Stimulated activated naive CD4-positive, alpha-beta T cell treated with Interleukin-2 at 50 U/mL for 16 hours (primary cell): ENCODE measurements around the gene AFF2.

Experiments
- DNase-seq: peaks from one replicate; lab custom pipeline; 2025; lab: John Stamatoyannopoulos, UW

The AFF2 gene

DNA sequence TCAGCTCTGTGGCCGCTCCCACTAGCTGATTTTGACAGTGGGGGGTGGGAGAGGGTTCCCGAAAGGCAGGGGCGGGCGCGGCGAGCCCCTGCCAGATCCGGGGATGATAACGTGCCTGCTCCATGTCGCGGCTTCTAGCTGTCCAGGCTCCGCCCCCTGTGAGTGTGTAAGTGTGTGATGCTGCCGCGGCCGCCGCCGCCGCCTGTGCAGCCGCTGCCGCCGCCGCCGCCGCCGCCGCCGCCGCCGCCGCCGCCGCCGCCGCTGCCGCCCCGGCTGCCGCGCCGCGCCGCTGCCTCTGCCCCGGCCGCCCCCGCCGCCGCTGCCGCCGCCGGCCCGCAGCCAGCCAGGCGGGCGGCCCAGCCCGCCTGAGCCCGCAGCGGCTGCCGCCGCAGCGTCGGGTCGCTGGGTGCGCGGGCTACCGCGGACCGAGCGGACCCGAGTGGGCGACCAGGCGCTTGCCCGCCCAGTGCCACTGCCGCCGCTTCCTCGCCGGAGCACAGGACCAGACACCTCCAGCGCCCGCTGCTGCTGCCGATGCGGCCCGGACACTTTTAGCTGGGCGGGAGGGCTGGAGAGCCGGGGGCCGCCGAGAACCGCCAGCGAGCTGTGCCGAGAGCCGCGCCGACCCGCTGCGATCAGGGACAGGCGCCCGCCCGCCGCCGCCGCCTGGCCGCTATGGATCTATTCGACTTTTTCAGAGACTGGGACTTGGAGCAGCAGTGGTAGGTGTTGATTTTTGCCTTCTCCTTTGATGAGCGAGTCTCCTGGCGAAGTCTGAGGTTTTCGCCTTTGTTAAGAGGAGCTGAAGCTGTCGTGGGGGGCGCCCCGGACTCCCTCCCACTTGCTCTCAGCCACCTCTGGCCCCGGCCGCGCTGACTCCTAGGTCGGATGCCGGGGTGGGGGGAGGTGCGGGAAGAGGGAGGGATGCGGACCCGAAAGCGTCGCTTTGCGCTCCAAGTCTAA lies at the start of gene AFF2:
Gene AFF2 (plus strand): TSS at position 195 of the 963 bp plus-strand sequence. CDS start 481 bp downstream, at position 676.
- peak; percentile 24 for DNase-seq

DNA sequence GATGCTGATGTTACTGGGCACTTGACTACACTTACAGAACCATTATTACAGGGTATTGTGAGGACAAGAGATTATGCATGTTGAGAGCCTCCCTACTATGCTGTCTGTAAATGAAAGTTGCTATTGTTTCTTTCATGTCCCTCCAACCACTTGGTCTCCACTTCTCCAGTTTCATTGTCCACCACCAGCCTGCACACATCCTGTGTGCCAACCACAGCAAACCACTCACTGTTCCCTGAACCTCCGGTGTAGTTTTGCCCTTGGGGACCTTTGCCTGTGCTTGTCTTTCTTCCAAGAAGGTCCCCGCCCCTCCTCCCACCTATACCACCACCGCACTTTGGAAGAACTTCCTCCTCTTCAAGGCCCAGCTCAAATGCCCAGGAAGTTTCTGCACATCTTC lies 43.1 kb upstream of the AFF2 start:
- no peak for DNase-seq

DNA sequence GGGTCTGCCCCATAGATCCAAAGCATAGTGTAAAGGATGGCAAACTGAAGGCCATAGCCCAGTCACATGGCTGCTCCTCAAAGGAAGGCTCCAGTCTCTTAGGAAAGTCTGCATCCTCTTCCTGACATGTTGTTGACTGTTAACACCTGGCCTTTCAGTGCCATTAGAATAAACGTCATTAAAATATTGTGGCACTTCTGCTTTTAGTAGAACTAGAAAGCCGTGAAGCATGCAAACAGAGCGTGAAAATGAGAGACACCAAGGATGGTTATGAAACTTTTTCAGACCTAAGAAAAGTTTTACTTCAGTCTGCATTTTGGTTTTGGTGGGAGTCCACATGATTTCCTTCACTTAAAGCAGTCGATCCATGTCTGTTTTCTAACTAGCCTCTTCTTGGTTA lies 41.1 kb upstream of the AFF2 start:
- DNase-seq: no peak

DNA sequence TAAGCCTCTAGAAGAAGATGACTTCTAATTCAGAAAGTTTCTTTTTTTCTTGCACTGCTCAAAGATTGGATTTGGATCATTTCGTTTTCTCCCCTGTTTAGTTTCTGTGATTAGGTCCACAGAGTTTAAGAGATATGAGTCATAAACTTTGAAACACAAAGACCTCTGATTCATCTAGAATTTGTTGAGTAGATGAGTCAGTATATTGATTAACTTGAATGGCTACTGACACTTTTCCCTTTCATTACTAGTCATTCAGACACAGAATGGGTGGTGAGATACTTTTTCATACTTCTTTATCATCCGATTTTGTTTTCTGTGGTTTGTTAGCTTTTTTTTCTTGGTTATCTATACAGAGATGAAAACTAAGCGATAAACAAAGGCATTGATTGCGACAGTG lies 34.1 kb upstream of the AFF2 start:
- no peak for DNase-seq

DNA sequence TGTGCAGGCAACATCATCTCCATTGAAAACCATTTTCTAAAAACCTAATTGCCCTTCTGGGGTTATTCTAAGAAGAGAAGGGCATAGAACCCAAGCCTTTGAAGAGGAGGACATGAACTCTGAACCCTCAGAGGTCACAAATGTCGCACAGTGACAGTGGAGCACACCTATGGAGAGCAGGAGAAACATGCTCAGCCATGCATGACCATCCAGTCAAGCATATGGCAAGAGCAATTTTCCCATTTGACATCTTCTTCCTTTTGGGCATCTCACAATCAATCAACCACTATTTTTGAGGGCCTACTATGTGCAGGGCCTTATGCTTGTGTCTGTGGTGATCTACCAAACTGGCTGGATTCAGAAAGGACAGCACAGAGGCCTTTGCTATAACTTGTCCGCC lies 30.1 kb upstream of the AFF2 start:
- no peak for DNase-seq

DNA sequence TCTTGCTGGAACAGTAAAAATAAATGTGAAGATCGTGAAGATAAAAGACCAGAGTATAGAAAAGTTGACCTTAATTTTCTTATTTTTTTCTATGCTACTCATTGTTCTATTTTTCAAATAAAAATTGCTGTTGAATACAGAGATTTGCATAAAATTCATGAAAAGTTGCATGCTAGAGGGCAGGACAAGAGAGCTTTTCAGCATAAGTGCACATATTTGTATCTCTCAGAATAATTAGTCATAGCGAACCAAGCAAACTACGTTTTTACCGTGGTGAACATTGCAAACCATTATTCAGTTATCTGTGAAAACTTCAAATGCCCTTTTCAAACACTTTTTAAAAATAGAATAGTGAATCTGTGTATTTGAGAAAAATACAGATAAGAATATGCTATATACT lies 26.4 kb upstream of the AFF2 start:
- no peak for DNase-seq

DNA sequence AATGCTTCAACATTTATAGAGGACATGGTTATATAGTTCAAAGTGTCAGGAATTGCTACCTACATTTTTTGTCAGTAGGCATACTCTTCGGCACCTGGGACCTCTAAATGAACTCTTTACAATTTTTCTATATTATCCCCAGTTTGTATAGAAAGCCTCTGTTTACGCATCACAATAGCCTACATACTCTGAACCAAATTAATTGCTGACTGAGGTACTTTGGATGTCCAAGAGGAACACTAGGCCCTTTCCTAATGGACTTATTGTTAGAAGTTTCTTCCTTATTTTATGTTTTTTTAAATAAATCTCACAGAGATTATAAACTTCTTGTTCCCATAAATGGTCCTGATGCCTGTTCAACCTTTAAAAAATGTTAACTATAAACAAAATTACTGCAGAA lies 8.4 kb upstream of the AFF2 start:
- no peak for DNase-seq

DNA sequence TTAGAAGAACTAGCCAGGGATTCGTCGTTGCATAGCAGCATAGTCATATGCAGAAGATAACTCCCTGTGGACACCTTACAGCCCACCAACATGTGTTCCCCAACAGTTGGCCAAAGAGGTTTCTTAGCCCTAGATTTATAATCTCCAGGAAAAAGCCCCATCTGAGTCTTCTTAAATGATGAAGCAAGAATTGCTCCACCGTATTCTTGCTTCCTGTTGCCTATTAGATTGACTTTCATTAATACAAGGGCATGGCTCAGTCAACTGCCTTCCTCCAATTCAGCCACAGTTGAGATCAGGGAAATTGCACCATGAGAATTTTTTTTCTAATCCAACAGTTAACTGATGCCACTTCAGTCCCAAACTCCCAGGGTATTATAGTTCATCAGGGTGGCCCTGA lies 5.2 kb upstream of the AFF2 start:
- no peak for DNase-seq

DNA sequence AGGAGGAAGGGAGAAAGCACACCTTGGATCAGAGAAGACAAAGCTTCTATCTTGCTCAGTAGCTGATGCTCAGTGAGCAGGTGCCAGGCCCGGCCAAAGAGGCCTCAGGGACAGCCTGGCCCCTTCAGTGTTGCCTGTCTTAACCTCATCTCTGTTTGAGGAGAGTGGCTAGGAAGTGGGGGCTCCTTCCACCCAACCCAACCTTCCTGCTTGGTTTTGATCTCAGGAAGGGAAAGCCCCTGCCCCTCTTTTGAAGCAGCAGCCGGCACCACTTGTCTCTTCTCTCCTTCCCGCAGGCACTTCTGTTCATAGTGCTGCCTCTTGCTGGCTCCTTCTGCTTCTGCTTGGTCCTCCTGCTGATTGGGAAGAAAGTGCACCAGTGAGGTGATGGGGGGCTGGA lies 2.4 kb upstream of the AFF2 start:
- no peak for DNase-seq

DNA sequence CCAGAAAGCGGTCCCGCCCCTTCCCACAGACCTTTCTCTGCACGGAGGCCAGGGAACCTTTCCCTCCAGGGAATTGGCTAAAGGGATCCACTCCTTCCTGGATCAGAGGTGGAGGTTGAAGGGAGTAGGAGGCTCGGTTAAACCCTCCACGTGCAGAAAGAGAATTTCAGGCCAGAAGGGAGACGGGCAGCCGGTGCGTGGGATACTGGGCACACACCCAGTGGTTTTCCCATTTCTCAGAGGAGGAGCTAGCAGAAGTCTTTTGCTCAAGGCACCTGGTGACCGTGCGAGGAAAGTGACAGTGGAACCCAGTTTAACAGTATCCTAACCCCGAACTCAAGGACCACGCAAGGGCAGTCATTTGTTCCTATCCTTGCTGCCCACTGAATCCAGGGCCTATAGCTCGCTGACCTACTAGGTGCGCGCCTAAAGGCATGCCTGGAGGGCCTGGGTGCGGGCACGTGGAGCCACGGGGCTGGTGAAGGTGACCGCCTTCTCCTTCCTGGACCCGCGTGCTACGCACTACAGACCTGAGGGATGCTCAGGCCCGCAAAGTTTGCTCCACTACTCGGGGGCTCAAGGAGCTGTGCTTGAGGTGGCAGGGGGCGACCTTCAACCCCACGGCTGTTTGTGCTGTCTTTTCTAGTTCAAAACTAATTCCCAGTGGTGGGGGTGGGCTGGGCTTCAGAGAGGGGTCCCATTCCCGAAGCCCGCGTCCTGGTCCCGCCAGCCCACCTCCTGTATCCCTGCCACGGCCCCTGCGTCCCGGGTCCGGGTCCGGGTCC lies 587 bp upstream of the AFF2 start:
- DNase-seq: no peak

DNA sequence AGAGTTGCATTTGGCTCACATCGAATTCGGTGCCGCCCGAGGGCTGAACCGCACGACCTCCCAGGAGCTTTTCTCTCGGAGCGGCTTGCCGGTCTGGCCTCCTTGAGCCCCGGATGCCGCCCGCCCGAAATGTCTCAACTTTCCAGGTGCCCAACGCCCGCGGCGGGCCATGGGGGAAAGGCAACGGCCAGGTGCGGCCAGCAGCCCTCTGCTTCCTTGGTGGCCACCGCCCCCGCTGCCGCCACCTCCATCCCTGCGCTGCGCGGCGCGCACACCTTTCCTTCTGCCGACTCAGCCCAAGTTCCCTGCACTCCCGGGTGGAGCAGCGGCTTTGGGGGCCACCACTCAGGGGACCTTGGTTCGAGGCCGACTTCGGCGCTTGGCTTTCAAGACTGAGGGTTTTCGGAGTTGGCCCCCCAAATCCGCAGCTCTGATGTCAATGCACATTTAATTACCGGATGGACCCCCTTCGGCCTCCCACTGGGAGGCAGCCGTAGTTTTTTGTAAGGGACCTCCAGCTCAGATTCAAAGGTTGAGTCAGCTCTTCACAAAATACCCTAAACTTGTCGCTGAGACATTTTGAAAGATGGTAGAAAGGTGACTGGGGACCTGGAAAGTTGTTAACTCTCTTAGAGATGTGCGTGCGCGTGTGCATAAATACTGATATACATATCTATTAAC lies 1.1 kb downstream of the AFF2 start:
- DNase-seq: peak; percentile 2

DNA sequence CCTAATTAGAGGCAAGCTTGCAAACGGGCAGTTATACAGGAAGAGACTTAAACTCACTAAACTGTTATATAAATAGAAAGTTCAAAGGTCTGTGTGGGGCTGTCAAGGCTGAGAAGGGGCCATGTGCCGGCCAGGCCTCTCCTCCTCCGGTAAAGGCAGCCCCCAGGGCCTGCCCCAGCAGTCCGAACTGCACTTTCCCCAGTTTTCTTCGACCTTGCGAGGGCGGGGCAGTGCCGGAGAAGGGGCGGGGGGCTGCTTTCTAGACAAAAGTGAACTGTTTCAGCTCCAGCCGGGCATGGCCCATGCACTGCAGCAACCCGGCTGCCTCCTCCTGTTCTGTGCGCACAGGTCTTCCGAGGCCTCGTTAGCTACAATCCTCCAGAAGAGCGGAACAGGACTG lies 4.1 kb downstream of the AFF2 start:
- DNase-seq: no peak

DNA sequence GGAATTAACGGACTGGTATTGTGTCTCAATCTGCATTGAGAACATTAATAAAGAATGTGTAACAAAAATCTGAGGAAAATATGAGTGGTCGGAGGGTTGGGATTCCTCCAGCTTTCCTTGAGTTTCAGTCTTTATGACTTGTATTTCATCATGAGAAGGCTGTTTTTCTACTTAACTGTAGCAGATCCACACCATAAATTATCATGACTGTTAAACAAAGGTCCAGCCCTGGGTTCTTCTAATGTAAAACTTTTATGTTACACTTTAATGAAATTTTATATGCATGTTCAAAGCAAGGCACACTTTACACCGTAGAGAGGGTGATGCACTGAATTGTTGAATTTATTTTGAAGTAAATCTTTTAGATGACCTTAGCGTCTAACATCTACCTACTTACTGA lies 7.0 kb downstream of the AFF2 start:
- no peak for DNase-seq

DNA sequence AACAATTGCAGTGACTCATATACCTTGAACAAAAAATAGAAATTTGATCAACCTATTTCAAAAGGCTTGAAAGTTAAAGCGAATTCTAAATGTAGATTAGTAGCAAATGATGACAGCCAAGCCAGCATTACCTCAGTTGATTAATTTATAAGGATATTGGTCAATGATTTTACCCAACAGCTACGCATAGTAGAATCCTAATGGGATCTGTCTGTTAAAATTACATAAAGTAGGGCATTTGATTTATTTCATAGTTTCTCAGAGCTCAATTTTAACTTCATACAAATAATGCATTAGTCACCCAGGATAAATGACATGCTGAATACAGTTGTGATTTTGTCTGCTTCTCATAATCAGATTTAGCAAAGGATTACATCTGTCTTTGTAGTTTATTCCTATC lies 12.0 kb downstream of the AFF2 start:
- no peak for DNase-seq

DNA sequence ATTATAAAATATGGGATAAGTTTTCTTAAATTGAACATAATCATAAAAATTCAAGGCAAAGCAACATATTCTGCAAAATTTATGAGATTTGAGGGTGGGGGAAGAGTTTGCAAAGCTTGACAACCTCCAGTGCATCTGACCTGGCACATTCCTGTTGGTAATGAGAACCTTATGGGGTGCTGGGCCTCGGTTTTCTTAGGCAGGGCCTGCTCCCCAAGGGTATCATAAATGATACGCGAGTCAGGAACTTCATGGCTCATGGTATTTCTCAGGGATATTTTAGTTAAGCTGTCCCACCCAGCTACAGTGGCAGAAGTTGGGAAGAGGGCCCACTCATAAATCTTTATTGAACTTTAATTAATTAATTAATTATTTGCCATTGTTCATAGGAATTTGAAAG lies 13.2 kb downstream of the AFF2 start:
- no peak for DNase-seq

DNA sequence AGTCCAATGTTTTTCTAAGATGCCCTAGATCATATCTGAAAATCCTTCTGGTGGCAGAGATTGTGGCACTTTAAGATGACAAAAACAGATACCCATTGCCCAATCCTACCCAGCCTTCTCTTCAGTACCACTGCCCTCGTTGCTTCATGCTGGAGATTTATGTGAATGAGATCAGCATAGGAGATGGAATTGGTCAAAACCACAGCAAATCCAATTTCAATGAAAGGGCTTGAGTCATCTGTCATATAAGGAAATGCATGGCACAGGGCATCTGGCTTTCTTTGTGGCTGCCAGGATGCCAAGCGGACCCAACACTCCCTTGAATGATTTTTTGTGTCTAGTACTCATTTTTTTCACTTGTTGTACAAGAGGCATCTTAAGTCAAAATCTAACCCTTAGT lies 16.8 kb downstream of the AFF2 start:
- no peak for DNase-seq

DNA sequence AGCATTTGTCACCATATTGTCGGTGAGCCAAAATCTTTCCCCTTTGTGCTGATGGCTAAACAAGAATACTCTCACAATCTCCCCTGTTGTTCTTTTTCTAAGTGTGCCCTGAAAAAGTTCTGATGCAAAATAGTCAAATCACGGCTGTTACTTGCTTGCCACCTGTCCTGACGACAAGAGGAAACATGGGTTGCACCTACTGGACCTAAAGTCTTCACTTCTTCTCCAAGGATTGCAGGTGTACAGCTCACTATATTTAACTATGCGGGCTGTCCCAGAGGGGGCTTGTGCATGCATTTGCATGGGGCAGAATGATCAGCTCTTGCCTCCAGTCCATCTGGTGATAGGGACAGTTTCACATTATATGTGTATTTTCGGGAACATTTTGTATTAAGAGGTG lies 21.6 kb downstream of the AFF2 start:
- DNase-seq: no peak

DNA sequence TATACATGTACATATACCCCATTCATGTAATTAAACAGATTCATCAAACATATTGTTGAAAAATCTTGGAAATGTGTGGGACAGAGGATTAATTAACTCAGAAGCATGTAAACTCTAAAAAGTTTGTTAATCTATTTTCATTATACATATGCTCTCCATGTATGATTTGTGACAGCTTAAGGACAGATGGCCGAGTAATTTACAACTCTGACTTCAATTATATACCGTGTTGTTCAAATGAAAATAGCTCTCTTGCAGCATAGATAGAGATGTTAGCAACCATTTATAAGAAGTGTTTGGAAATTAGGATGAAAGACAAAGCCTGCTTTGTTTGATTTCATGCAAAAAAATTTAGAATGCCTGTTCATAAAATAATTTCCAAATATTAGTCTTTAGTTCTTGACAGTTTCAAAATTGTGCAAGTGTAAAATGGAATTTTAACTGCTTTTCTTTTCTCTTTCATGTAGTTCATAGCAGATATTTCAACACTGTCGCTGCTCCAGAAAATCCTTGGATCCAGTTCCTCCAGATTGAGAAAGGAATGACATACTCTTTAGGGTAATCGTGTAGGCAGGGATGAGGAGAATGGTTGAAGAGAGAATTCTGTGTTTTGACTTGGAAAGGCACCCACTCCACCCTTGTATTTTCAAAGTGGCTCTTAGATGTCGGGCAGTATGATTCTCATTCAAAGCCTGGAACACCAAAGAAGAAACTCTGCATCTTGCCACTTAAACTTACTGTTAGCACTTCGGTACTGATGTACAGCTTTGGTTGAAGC lies 23.1 kb downstream of the AFF2 start:
- no peak for DNase-seq

DNA sequence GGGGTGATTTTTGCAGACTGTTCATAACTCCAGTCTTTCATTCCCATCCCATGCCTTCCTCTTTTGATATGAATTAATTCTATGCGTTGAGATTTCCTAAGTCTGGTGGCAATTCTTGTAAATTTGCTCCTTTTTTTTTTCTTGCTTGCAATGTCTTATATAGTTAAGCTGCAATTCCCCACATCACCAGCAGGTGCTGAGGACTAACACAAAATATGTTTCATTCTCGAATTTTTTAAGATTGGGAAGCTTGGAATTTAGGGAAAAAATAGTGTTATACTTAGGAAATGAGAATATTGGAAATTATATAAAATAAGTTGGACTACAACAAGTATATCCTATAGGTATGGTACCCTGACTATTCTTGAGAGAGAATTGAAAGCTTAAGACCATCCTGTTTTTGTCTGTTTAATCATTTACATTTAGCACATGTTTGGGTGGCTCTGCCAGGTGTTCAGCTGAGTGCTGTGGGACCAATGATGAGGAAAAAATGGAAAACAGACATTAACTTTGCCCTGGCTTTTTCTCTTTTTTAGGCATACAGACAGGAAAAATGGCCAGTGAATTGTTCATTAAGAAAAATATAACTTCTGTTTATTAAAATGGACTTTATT lies 30.2 kb downstream of the AFF2 start:
- no peak for DNase-seq

DNA sequence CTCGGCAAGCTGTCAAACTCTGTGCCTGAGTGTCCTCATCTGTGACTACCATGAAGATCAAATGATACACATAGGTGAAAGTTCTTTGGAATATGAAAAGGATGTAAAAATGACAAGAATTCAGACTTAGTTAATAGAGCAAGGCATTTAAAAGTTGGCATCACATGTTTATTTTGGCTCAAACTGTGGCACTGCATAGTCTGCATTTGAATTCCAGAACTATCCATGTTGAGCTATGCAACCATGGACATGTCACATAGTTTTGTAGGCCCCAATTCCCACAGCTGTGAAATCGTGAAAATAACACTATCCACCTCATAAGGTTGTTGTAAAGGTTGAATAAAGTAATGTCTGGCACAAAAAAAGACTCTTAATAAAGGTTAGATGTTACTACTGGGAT lies 33.9 kb downstream of the AFF2 start:
- DNase-seq: no peak

DNA sequence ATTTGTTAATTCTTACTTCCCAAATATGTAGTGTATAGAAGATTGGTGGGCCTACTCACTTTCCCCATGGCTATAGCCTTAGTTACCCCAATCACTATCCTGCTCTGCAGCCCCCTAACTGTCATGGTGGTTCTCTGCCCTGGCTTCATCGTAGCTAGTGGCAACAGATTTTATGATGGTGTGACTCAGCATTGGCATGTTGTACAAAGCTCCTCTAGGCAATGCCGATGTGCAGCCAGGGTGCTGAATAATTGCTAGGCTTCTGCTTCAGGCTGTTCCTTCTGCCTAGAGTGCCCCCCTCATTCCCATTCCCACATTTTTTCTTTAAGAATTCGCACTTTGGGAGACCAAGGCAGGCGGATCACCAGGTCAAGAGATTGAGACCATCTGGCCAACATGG lies 35.2 kb downstream of the AFF2 start:
- no peak for DNase-seq
